Cardiac muscle cell (in vitro differentiated cells and primary cell): ENCODE data around the gene BCAT1. TPM values are rescaled to one million over a fixed set of nuclear protein-coding genes. Genes with fewer than 3 reads are reported as not detected.

Experiments used
- DNase-seq, 2 donors: peaks; one replicate each; pipeline versions ENCODE4 v3.0.0 to v3.0.0-alpha.2; 2010 to 2017; ENCODE audit warnings: low read depth in 1 of 2, low spot score in 1 of 2
- H3K27ac ChIP-seq: fragments of 200-600 bp; sonication (generic); 2 replicates; pipeline ENCODE4 v1.5.1; 2016
- H3K27me3 ChIP-seq: fragments of 200-600 bp; sonication (generic); 2 replicates; pipeline ENCODE4 v1.6.0; 2016; ENCODE audit warnings: control low read depth
- H3K36me3 ChIP-seq: fragments of 200-600 bp; sonication (generic); 2 replicates; pipeline ENCODE4 v1.5.1; 2016; ENCODE audit warnings: control low read depth
- H3K4me1 ChIP-seq: fragments of 200-600 bp; sonication (generic); 2 replicates; pipeline ENCODE4 v1.8.1; 2017; ENCODE audit warnings: low read depth, mild to moderate bottlenecking, mixed run types
- H3K4me3 ChIP-seq: fragments of 200-600 bp; sonication (generic); 2 replicates; pipeline ENCODE4 v1.5.1; 2016; ENCODE audit warnings: mild to moderate bottlenecking
- H3K9me3 ChIP-seq: fragments of 200-600 bp; sonication (generic); 2 replicates; pipeline ENCODE4 v1.5.1; 2017; ENCODE audit warnings: low read depth, mild to moderate bottlenecking, control low read depth
- CTCF ChIP-seq: IDR thresholded peaks from 2 replicates; pipeline ENCODE4 v1.5.1; 2012; ENCODE audit warnings: low read depth, mild to moderate bottlenecking, low read length
- polyA plus RNA-seq: library from polyadenylated mRNA; unstranded; fragments of >200 nt; fragmentation: Nextera tagmentation; extraction: Ambion mirVana; gene quantifications from 2 replicates; pipeline ENCODE4 v1.2.1, GENCODE V29; 2016
- total RNA-seq: library from RNA; depleted of rRNA; stranded (reverse); fragments of >200 nt; gene quantifications from 2 replicates; pipeline ENCODE4 v1.2.3, GENCODE V29; 2016

BCAT1 gene
- total and polyA plus RNA-seq, 2 experiments from 2014 or later, result 17.8 to 45.3 TPM

GRCh38 chr12:24896171-24896570 lies 52.7 kb downstream of the BCAT1 start:
- no peak overlapping the region for H3K27ac ChIP-seq
- H3K9me3 ChIP-seq, result no peaks in the 10 kb centered on the region
- no peak for DNase-seq
- no peak for TF ChIP-seq CTCF
- no peaks in the 10 kb centered on the region for H3K36me3 ChIP-seq
- H3K27me3 ChIP-seq, result peaks cover 5% of the 10 kb centered on the region
- H3K4me1 ChIP-seq, result peaks cover 7% of the 10 kb centered on the region
- H3K4me3 ChIP-seq, result no peak overlapping the region

- Histone ChIP-seq H3K36me3 (no peaks in the 10 kb centered on the region), H3K4me3 (no peak overlapping the region), H3K9me3 (no peaks in the 10 kb centered on the region), H3K27ac (no peak overlapping the region), H3K27me3 (peaks cover 3% of the 10 kb centered on the region), H3K4me1 (peaks cover 7% of the 10 kb centered on the region)
- TF ChIP-seq CTCF, result no peak
- no peak for DNase-seq
These were observed 53.3 kb downstream of the BCAT1 start for GRCh38 chr12:24895612-24896011.

GRCh38 chr12:24894879-24895278 lies 54.0 kb downstream of the BCAT1 start:
- H3K4me1 ChIP-seq, result peaks cover 7% of the 10 kb centered on the region
- H3K27ac ChIP-seq, result no peak overlapping the region
- no peak for TF ChIP-seq CTCF
- peaks cover 3% of the 10 kb centered on the region for H3K27me3 ChIP-seq
- H3K36me3 ChIP-seq, result no peaks in the 10 kb centered on the region
- no peaks in the 10 kb centered on the region for H3K9me3 ChIP-seq
- no peak for DNase-seq
- no peak overlapping the region for H3K4me3 ChIP-seq

- no peaks in the 10 kb centered on the region for H3K9me3 ChIP-seq
- H3K36me3 ChIP-seq, result no peaks in the 10 kb centered on the region
- no peak overlapping the region for H3K4me3 ChIP-seq
- TF ChIP-seq CTCF, result no peak
- no peak overlapping the region for H3K27ac ChIP-seq
- H3K4me1 ChIP-seq, result peaks cover 7% of the 10 kb centered on the region
- no peaks in the 10 kb centered on the region for H3K27me3 ChIP-seq
- no peak for DNase-seq
These were observed 58.7 kb downstream of the BCAT1 start for GRCh38 chr12:24890048-24890803.

- no peaks in the 10 kb centered on the region for H3K9me3 ChIP-seq
- H3K4me1 ChIP-seq, result peaks cover 7% of the 10 kb centered on the region
- DNase-seq, result no peak
- H3K4me3 ChIP-seq, result no peak overlapping the region
- H3K27ac ChIP-seq, result no peak overlapping the region
- H3K36me3 ChIP-seq, result no peaks in the 10 kb centered on the region
- H3K27me3 ChIP-seq, result no peaks in the 10 kb centered on the region
- no peak for TF ChIP-seq CTCF
These were observed 59.5 kb downstream of the BCAT1 start for GRCh38 chr12:24889411-24889810.

GRCh38 chr12:24888813-24889212 lies 60.1 kb downstream of the BCAT1 start:
- Histone ChIP-seq H3K27ac (no peak overlapping the region), H3K36me3 (no peaks in the 10 kb centered on the region), H3K4me3 (no peak overlapping the region), H3K4me1 (peaks cover under 1% of the 10 kb centered on the region), H3K9me3 (no peaks in the 10 kb centered on the region), H3K27me3 (no peaks in the 10 kb centered on the region)
- no peak for DNase-seq
- TF ChIP-seq CTCF, result no peak
